B cell (primary cell): Measurements from ENCODE around the gene EYS. TPM values are rescaled to one million over a fixed set of nuclear protein-coding genes. Genes with fewer than 3 reads are reported as not detected.

Source experiments
- ATAC-seq: fragments of 200-7000 bp; cut with Tn5 transposase; one replicate; pipeline ENCODE4 v1.10.0; 2021; ENCODE audit warnings: low read depth, mild to moderate bottlenecking, moderate number of reproducible peaks, moderate library complexity
- CTCF ChIA-PET: fragments of 350-600 bp; sonication (Branson Sonifier 250); formaldehyde crosslinking; loops from one replicate; lab custom pipeline; 2021; ENCODE audit warnings: antibody characterized with exemption, inconsistent platforms; lab: Charles Lee
- POLR2A ChIA-PET: fragments of 350-600 bp; sonication (Branson Sonifier 250); formaldehyde crosslinking; loops from one replicate; lab custom pipeline; 2021; ENCODE audit warnings: antibody characterized with exemption; lab: Charles Lee
- DNase-seq: peaks from one replicate; pipeline ENCODE4 v3.0.0; 2013
- H2AFZ ChIP-seq: 2 replicates; pipeline ENCODE4 v1.6.1; 2012; ENCODE audit warnings: mild to moderate bottlenecking, low read depth, low read length; ENCODE audit not compliant: insufficient read depth, poor library complexity, severe bottlenecking
- H3K27ac ChIP-seq, 2 donors: 1 replicate in 1 of 2; 2 replicates in 1 of 2; pipeline ENCODE4 v1.5.1; 2012 to 2013; ENCODE audit warnings: low read length in 2 of 2, mild to moderate bottlenecking in 2 of 2, moderate library complexity in 1 of 2
- H3K27me3 ChIP-seq, 4 experiments: fragments of 200-600 bp in 1 of 4; sonication (generic) in 1 of 4; replicated peaks in 1 of 4; 1 replicate in 2 of 4; 2 replicates in 2 of 4; pipeline versions ENCODE4 v1.6.1 to v1.7.0; 2013 to 2016; ENCODE audit warnings: low read length in 3 of 4, mild to moderate bottlenecking in 2 of 4, mixed read lengths in 1 of 4, moderate library complexity in 1 of 4; ENCODE audit not compliant: insufficient read depth in 4 of 4, control insufficient read depth in 3 of 4; ENCODE audit errors: control extremely low read depth in 1 of 4
- H3K36me3 ChIP-seq, 2 experiments: replicated peaks in 1 of 2; 1 replicate in 1 of 2; 2 replicates in 1 of 2; pipeline versions ENCODE4 v1.6.1 to v1.7.1; 2013; ENCODE audit warnings: low read length in 1 of 2; ENCODE audit not compliant: insufficient read depth in 2 of 2, control insufficient read depth in 1 of 2; ENCODE audit errors: control extremely low read depth in 1 of 2, extremely low read depth in 1 of 2
- H3K4me1 ChIP-seq, 2 donors: fragments of 200-600 bp in 1 of 2; sonication (generic) in 1 of 2; 1 replicate in 1 of 2; 2 replicates in 1 of 2; pipeline versions ENCODE4 v1.5.1 to v1.6.1; 2013 to 2017; ENCODE audit warnings: low read length in 2 of 2; ENCODE audit not compliant: control insufficient read depth in 2 of 2, insufficient read depth in 2 of 2
- H3K4me2 ChIP-seq: replicated peaks from 2 replicates; pipeline ENCODE3; 2012; ENCODE audit warnings: mild to moderate bottlenecking, low read depth, low read length; ENCODE audit not compliant: poor library complexity, severe bottlenecking
- H3K4me3 ChIP-seq, 5 experiments: fragments of 200-600 bp in 1 of 5; sonication (generic) in 1 of 5; 1 replicate in 3 of 5; 2 replicates in 2 of 5; pipeline versions ENCODE4 v1.5.1 to v1.7.0; 2011 to 2016; ENCODE audit warnings: low read length in 4 of 5, mild to moderate bottlenecking in 4 of 5, low read depth in 2 of 5, control low read depth in 1 of 5, moderate library complexity in 1 of 5; ENCODE audit not compliant: insufficient read depth in 1 of 5; ENCODE audit errors: control extremely low read depth in 1 of 5, extremely low read depth in 1 of 5
- H3K79me2 ChIP-seq: fragments of 200-600 bp; sonication (generic); one replicate; pipeline ENCODE4 v1.6.0; 2016; ENCODE audit warnings: low read length; ENCODE audit not compliant: control insufficient read depth, insufficient read depth
- H3K9ac ChIP-seq: fragments of 200-600 bp; sonication (generic); 2 replicates; pipeline ENCODE4 v1.6.1; 2017; ENCODE audit warnings: mild to moderate bottlenecking, low read length, moderate library complexity
- H3K9me3 ChIP-seq, 3 donors: one replicate each; pipeline versions ENCODE4 v1.6.1 to v1.7.1; 2013; ENCODE audit warnings: low read length in 2 of 3; ENCODE audit not compliant: control insufficient read depth in 2 of 3, insufficient read depth in 1 of 3; ENCODE audit errors: control extremely low read depth in 1 of 3
- H4K20me1 ChIP-seq: 2 replicates; pipeline ENCODE4 v1.6.0; 2012; ENCODE audit warnings: mild to moderate bottlenecking, low read length; ENCODE audit not compliant: insufficient read depth, control insufficient read depth, poor library complexity, severe bottlenecking
- H3K27ac Mint-ChIP-seq: one replicate; pipeline ENCODE4 v1.8.0; 2021; ENCODE audit warnings: mixed read lengths
- H3K27me3 Mint-ChIP-seq: one replicate; pipeline ENCODE4 v1.8.0; 2021; ENCODE audit warnings: mixed read lengths
- H3K4me1 Mint-ChIP-seq: one replicate; pipeline ENCODE4 v1.8.0; 2021; ENCODE audit warnings: mixed read lengths
- H3K4me3 Mint-ChIP-seq: one replicate; pipeline ENCODE4 v1.8.0; 2021; ENCODE audit warnings: mixed read lengths
- H3K9me3 Mint-ChIP-seq: one replicate; pipeline ENCODE4 v1.8.0; 2022; ENCODE audit warnings: mixed read lengths; ENCODE audit not compliant: insufficient read depth
- EZH2 ChIP-seq: IDR thresholded peaks from 2 replicates; pipeline ENCODE4 v1.6.1; 2012; ENCODE audit warnings: borderline replicate concordance, low read depth, mild to moderate bottlenecking, moderate library complexity, low read length; ENCODE audit not compliant: insufficient read depth, poor library complexity, severe bottlenecking
- WGBS: methylation state at CpG from one replicate; pipeline ENCODE4 v1.1.5; 2013; ENCODE audit warnings: missing lambda C conversion rate; ENCODE audit not compliant: insufficient coverage; 5-methylcytosine and 5-hydroxymethylcytosine counted together
- intact Hi-C: fragments of 100-400 bp; cut with micrococcal nuclease; formaldehyde crosslinking; loops from one replicate; pipeline ENCODE4 v1.10.0; 2022
- polyA plus RNA-seq: library from polyadenylated mRNA; depleted of rRNA; stranded (reverse); fragments of >200 nt; gene quantifications from 2 replicates; pipeline ENCODE4 v1.2.3, GENCODE V29; 2012
- total RNA-seq, 2 donors: library from RNA; stranded (reverse); fragments of 120-200 nt in 1 of 2; gene quantifications; 1 replicate in 1 of 2; 2 replicates in 1 of 2; pipeline versions ENCODE4 v1.2.3 to v1.2.4, GENCODE V29; 2013 to 2022
- TF ChIP-seq, protein P1 (sequence below): fragments of 200-600 bp; IDR thresholded peaks from one replicate; pipeline ENCODE4 v1.8.0; 2022; ENCODE audit warnings: antibody characterized with exemption, mild to moderate bottlenecking

EYS gene
- total and polyA plus RNA-seq, 2 donors (not counting 1 experiment from before 2014, with no cell fraction given): not detected

GRCh38 chr6:65075705-65076230 lies 631.3 kb downstream of the EYS start:
- H3K4me1 ChIP-seq: no peaks in the 10 kb centered on the region
- no peak overlapping the region for H2AFZ ChIP-seq
- TF ChIP-seq, protein P1, sequence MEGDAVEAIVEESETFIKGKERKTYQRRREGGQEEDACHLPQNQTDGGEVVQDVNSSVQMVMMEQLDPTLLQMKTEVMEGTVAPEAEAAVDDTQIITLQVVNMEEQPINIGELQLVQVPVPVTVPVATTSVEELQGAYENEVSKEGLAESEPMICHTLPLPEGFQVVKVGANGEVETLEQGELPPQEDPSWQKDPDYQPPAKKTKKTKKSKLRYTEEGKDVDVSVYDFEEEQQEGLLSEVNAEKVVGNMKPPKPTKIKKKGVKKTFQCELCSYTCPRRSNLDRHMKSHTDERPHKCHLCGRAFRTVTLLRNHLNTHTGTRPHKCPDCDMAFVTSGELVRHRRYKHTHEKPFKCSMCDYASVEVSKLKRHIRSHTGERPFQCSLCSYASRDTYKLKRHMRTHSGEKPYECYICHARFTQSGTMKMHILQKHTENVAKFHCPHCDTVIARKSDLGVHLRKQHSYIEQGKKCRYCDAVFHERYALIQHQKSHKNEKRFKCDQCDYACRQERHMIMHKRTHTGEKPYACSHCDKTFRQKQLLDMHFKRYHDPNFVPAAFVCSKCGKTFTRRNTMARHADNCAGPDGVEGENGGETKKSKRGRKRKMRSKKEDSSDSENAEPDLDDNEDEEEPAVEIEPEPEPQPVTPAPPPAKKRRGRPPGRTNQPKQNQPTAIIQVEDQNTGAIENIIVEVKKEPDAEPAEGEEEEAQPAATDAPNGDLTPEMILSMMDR: no peak
- TF ChIP-seq EZH2: no peak
- intact Hi-C loops: no loop called here
- H3K79me2 ChIP-seq: no peaks in the 10 kb centered on the region
- Mint-ChIP-seq H3K9me3 (peaks cover 7% of the 10 kb centered on the region), H3K4me3 (no peak overlapping the region), H3K27me3 (no peaks in the 10 kb centered on the region), H3K4me1 (no peaks in the 10 kb centered on the region), H3K27ac (no peak overlapping the region)
- ATAC-seq (no peak), DNase-seq (no peak)
- H3K27ac ChIP-seq: no peak overlapping the region
- H3K4me2 ChIP-seq: no peak overlapping the region
- CTCF ChIA-PET: no interaction called here
- no peaks in the 10 kb centered on the region for H3K9me3 ChIP-seq
- no peaks in the 10 kb centered on the region for H4K20me1 ChIP-seq
- H3K27me3 ChIP-seq: no peaks in the 10 kb centered on the region
- POLR2A ChIA-PET: no interaction called here
- no peak overlapping the region for H3K4me3 ChIP-seq
- no peaks in the 10 kb centered on the region for H3K36me3 ChIP-seq
- no peak overlapping the region for H3K9ac ChIP-seq

DNA sequence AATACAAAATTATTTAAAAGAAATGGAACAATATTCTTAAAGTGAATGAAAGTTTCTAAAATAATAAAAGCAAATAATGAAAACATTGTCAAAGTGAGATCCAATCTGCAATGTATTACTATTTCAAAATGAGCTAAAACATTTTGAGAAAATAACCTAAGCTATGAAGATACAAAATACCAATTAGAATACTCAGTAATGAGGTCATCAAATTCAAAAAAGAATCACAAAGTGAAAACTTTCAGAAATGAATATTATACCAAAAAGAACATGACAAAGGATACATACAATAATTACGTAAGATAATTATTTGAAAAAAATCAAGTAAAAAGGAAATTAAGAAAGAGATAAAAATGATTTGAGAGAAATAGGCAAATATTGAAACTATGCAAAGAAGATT lies 634.5 kb downstream of the EYS start:
- no peaks in the 10 kb centered on the region for H3K4me1 ChIP-seq
- intact Hi-C loops: no loop called here
- Mint-ChIP-seq H3K9me3 (peaks cover 9% of the 10 kb centered on the region), H3K27me3 (no peaks in the 10 kb centered on the region), H3K4me3 (no peak overlapping the region), H3K4me1 (no peaks in the 10 kb centered on the region), H3K27ac (no peak overlapping the region)
- no peaks in the 10 kb centered on the region for H3K9me3 ChIP-seq
- no peak overlapping the region for H3K4me3 ChIP-seq
- ChIA-PET POLR2A (no interaction called here), CTCF (no interaction called here)
- H3K9ac ChIP-seq: no peak overlapping the region
- no peak overlapping the region for H3K27ac ChIP-seq
- TF ChIP-seq, protein P1: no peak
- no peak for TF ChIP-seq EZH2
- no peak overlapping the region for H3K4me2 ChIP-seq
- H3K36me3 ChIP-seq: no peaks in the 10 kb centered on the region
- H3K27me3 ChIP-seq: no peaks in the 10 kb centered on the region
- no peaks in the 10 kb centered on the region for H4K20me1 ChIP-seq
- H2AFZ ChIP-seq: no peak overlapping the region
- ATAC-seq (no peak), DNase-seq (no peak)
- H3K79me2 ChIP-seq: no peaks in the 10 kb centered on the region
- WGBS: no CpG with 5 or more reads among the region's 1 CpG
